Thoracic aorta (tissue), 2 donors: ENCODE results near the gene GATA3. TPM values are rescaled to one million over a fixed set of nuclear protein-coding genes. Genes with fewer than 3 reads are reported as not detected.

Experiments used
- ATAC-seq: fragments of 150-250 bp; one replicate; pipeline ENCODE4 v1.8.0; 2017; ENCODE audit warnings: low read depth; ENCODE audit not compliant: insufficient number of reproducible peaks, low FRiP score
- DNase-seq: peaks from one replicate; pipeline ENCODE4 v3.0.0-alpha.2; 2020; ENCODE audit warnings: low spot score
- H3K27ac ChIP-seq, 2 donors: fragments of 200-600 bp; sonication (generic); 1 replicate in 1 of 2; 2 replicates in 1 of 2; pipeline ENCODE4 v1.5.1; 2016; ENCODE audit warnings: mild to moderate bottlenecking in 2 of 2, moderate library complexity in 2 of 2
- H3K27me3 ChIP-seq: fragments of 200-600 bp; sonication (generic); replicated peaks from 2 replicates; pipeline ENCODE4 v1.6.0; 2016; ENCODE audit warnings: mild to moderate bottlenecking; ENCODE audit not compliant: insufficient read depth
- H3K36me3 ChIP-seq: fragments of 200-600 bp; sonication (generic); one replicate; pipeline ENCODE4 v1.5.1; 2016
- H3K4me1 ChIP-seq, 2 donors: fragments of 200-600 bp; sonication (generic); 1 replicate in 1 of 2; 2 replicates in 1 of 2; pipeline versions ENCODE4 v1.5.1 to v1.6.0; 2016; ENCODE audit warnings: low read depth in 2 of 2, mild to moderate bottlenecking in 1 of 2; ENCODE audit not compliant: control insufficient read depth in 1 of 2
- H3K4me3 ChIP-seq: fragments of 200-600 bp; sonication (generic); 2 replicates; pipeline ENCODE4 v1.5.1; 2016; ENCODE audit warnings: mild to moderate bottlenecking
- H3K9me3 ChIP-seq: fragments of 200-600 bp; sonication (generic); 2 replicates; pipeline ENCODE4 v1.5.1; 2016
- total RNA-seq, 2 donors: library from RNA; depleted of rRNA; stranded (reverse); fragments of >200 nt; gene quantifications; one replicate each; pipeline versions ENCODE4 v1.1.0 to v1.2.3, GENCODE V29; 2016
- TF ChIP-seq, protein P1 (sequence below): fragments of 200-600 bp; sonication (generic); IDR thresholded peaks from one replicate; pipeline ENCODE4 v1.5.1; 2019; ENCODE audit warnings: antibody characterized with exemption

Gene GATA3
- not detected for total RNA-seq

DNA sequence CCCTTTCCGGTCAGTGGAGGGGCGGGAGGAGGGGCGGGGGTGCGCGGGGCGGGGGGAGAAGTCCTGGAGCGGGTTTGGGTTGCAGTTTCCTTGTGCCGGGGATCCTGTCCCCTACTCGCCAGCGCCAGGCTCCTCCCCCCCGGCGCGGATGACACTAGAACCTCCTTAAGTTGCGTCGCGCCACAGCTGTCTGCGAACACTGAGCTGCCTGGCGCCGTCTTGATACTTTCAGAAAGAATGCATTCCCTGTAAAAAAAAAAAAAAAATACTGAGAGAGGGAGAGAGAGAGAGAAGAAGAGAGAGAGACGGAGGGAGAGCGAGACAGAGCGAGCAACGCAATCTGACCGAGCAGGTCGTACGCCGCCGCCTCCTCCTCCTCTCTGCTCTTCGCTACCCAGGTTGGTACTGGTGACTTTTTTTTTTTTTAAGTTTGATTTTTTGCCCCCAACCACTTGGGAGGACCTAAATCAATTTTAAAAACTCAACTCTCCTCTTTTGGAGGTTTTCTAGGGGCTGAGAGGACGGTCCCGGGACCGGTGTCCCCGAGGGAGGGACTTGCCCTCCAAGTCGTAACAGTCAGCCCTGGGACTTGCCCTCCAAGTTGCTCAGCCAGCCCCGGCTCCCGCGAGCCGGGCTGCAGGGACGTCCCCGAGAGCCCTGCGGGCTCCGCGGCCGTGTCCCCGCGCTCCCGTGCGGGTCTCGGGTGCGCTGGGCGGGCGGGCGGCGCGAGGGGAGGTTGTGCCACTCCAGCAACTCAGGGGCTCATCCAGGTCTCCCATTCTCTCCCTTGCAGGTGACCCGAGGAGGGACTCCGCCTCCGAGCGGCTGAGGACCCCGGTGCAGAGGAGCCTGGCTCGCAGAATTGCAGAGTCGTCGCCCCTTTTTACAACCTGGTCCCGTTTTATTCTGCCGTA lies at the start of gene GATA3:
Gene GATA3, plus strand, starts transcription at position 195 of the 914 bp plus-strand sequence. CDS start 968 bp downstream, outside the sequence.
- Histone ChIP-seq H3K36me3 (no peaks in the 10 kb centered on the region), H3K27me3 (peaks cover 21% of the 10 kb centered on the region), H3K27ac (no peak within 1 kb of the TSS), H3K9me3 (no peaks in the 10 kb centered on the region), H3K4me3 (peak within 1 kb of the TSS; percentile 68), H3K4me1 (peaks cover 25 to 51% of the 10 kb centered on the region in 2 donors)
- no peak for ATAC-seq
- TF ChIP-seq, protein P1, sequence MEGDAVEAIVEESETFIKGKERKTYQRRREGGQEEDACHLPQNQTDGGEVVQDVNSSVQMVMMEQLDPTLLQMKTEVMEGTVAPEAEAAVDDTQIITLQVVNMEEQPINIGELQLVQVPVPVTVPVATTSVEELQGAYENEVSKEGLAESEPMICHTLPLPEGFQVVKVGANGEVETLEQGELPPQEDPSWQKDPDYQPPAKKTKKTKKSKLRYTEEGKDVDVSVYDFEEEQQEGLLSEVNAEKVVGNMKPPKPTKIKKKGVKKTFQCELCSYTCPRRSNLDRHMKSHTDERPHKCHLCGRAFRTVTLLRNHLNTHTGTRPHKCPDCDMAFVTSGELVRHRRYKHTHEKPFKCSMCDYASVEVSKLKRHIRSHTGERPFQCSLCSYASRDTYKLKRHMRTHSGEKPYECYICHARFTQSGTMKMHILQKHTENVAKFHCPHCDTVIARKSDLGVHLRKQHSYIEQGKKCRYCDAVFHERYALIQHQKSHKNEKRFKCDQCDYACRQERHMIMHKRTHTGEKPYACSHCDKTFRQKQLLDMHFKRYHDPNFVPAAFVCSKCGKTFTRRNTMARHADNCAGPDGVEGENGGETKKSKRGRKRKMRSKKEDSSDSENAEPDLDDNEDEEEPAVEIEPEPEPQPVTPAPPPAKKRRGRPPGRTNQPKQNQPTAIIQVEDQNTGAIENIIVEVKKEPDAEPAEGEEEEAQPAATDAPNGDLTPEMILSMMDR: no peak
- DNase-seq: no peak

DNA sequence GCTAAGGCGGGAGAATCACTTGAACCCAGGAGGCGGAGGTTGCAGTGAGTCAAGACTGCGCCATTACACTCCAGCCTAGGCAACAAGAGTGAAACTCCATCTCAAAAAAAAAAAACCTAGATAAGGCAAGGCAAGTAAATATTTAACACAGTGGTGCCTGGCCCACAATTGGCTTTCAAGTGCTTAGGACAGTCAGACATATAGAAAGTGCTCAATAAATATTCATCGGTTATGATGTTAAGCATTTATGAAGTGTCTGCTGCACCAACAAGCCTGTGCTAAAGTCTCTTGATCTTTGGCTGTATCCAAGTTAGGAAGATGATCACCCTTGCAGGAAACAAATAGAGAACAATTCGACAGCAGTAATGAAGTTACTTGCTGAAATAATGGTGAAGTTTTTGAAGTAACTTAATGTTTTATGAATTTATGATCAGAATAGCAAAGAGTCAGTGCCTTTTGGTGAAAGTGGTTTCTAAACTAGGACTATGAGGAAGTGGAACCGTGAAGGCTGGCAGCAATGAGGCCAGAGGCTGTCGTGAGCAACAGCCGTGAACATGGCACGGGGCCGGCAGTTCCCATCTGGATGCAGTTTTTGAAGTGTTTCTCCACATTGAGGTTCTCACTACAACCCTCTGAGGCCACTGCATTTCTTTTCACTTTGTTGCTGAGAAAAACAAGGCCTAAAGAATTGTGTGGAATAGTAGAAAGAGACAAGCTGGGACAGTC lies 48.1 kb upstream of the GATA3 start:
- H3K9me3 ChIP-seq: peaks cover 7% of the 10 kb centered on the region
- no peak overlapping the region for H3K27ac ChIP-seq
- TF ChIP-seq, protein P1: no peak
- no peak overlapping the region for H3K4me3 ChIP-seq
- DNase-seq (no peak), ATAC-seq (no peak)
- H3K27me3 ChIP-seq: no peaks in the 10 kb centered on the region
- H3K36me3 ChIP-seq: no peaks in the 10 kb centered on the region
- no peaks in the 10 kb centered on the region for H3K4me1 ChIP-seq

DNA sequence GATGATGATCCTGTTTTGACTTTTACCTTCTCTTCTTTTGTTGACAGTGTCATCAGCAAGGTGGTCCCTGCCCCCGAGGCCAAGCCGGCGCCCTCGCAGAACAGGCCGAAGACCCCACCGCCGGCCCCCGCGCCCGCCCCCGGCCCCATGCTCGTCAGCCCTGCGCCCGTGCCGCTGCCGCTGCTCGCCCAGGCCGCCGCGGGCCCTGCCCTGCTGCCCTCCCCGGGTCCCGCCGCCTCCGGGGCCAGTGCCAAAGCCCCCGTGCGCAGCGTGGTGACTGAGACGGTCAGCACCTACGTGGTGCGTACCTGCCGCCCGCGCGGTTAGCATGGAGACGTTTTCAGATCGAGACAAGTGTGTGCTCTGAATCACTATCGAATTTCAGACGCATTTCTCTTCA lies 45.5 kb upstream of the GATA3 start:
- peaks cover 5% of the 10 kb centered on the region for H3K9me3 ChIP-seq
- ATAC-seq: no peak
- no peak overlapping the region for H3K27ac ChIP-seq
- H3K27me3 ChIP-seq: no peaks in the 10 kb centered on the region
- H3K4me1 ChIP-seq: no peaks in the 10 kb centered on the region
- H3K4me3 ChIP-seq: no peak overlapping the region
- H3K36me3 ChIP-seq: no peaks in the 10 kb centered on the region
- DNase-seq: no peak
- TF ChIP-seq, protein P1: no peak

DNA sequence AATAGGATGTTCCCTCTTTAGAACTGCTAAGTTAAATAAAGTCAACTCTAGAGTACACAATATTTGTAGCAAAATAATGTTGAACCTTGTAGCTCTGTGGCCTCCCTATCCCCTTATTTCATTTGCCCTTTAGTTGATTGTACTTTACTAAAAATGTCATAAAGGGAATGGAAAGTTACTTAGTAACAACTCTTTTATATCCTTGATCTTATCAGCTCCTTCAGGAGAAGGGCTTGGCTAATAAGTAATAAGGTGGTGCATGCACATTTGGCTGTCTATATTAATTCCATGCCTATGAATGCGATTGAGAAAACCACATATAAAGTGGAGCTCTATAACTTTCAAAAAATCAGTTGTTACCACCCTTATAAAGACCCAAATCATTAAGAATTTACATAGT lies 41.5 kb upstream of the GATA3 start:
- H3K27ac ChIP-seq: no peak overlapping the region
- H3K27me3 ChIP-seq: no peaks in the 10 kb centered on the region
- no peak for ATAC-seq
- TF ChIP-seq, protein P1: no peak
- no peaks in the 10 kb centered on the region for H3K9me3 ChIP-seq
- no peaks in the 10 kb centered on the region for H3K4me1 ChIP-seq
- peaks cover 9% of the 10 kb centered on the region for H3K36me3 ChIP-seq
- DNase-seq: no peak
- H3K4me3 ChIP-seq: no peak overlapping the region

DNA sequence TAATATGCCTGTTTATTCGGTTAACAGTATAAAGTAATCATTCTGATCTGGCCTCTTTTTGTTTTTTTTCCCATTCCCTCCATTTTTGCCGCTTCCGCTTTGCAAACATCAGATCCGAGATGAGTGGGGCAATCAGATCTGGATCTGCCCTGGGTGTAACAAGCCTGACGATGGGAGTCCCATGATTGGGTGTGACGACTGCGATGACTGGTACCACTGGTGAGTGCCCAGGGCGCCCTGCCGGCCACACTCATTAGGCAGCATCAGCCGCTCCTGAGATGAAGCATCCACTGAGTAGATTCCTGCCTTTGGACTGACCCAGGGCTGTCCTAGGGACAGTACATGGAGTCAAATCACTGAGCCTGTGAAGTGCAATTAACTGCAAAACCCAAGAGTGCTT lies 40.9 kb upstream of the GATA3 start:
- H3K9me3 ChIP-seq: no peaks in the 10 kb centered on the region
- H3K4me1 ChIP-seq: no peaks in the 10 kb centered on the region
- no peak overlapping the region for H3K4me3 ChIP-seq
- no peak overlapping the region for H3K27ac ChIP-seq
- TF ChIP-seq, protein P1: no peak
- peaks cover 9% of the 10 kb centered on the region for H3K36me3 ChIP-seq
- DNase-seq: no peak
- no peaks in the 10 kb centered on the region for H3K27me3 ChIP-seq
- no peak for ATAC-seq
